Stimulated activated naive B cell treated with anti-CD40 and anti-IgM and Interleukin-4, amounts not matched to agents 10 μg/mL and 1 μg/mL and 100 μg/mL, for 72 hours (primary cell): Measurements from ENCODE around the gene LMF2.
A peak's percentile ranks its signal among the peaks of the same experiment; 100 is the strongest.

Source experiments
- ATAC-seq, 2 donors: fragments of 150-1000 bp; cut with Tn5 transposase; replicated peaks; 2 replicates each; pipeline ENCODE4 v1.10.0; 2021; ENCODE audit warnings: moderate library complexity in 1 of 2
- DNase-seq: peaks from one replicate; pipeline ENCODE4 v3.0.0; 2021
- H3K27ac Mint-ChIP-seq: one replicate; pipeline ENCODE4 v1.8.0; 2022; ENCODE audit warnings: mild to moderate bottlenecking, mixed read lengths
- H3K27me3 Mint-ChIP-seq, 2 donors: one replicate each; pipeline ENCODE4 v1.8.0; 2022; ENCODE audit warnings: mixed read lengths in 2 of 2
- H3K36me3 Mint-ChIP-seq, 2 donors: one replicate each; pipeline ENCODE4 v1.8.0; 2022; ENCODE audit warnings: mixed read lengths in 2 of 2, mild to moderate bottlenecking in 1 of 2
- H3K4me1 Mint-ChIP-seq, 2 donors: one replicate each; pipeline ENCODE4 v1.8.0; 2022; ENCODE audit warnings: mixed read lengths in 2 of 2, mild to moderate bottlenecking in 1 of 2
- H3K4me3 Mint-ChIP-seq, 2 donors: one replicate each; pipeline ENCODE4 v1.8.0; 2022; ENCODE audit warnings: mild to moderate bottlenecking in 2 of 2, mixed read lengths in 2 of 2, moderate library complexity in 1 of 2
- H3K9me3 Mint-ChIP-seq, 2 donors: one replicate each; pipeline ENCODE4 v1.8.0; 2022; ENCODE audit warnings: mixed read lengths in 2 of 2, mild to moderate bottlenecking in 1 of 2

Gene LMF2

GRCh38 chr22:50454556-50455075 lies 52.9 kb downstream of the LMF2 start:
- H3K36me3 Mint-ChIP-seq: peaks cover 62 to 65% of the 10 kb centered on the region in 2 donors
- peak overlapping the region; percentile 47 for H3K27ac Mint-ChIP-seq
- H3K4me3 Mint-ChIP-seq: no peak overlapping the region
- no peaks in the 10 kb centered on the region for H3K27me3 Mint-ChIP-seq
- ATAC-seq (no peak), DNase-seq (no peak)
- no peaks in the 10 kb centered on the region for H3K9me3 Mint-ChIP-seq
- peaks cover 16 to 27% of the 10 kb centered on the region in 2 donors for H3K4me1 Mint-ChIP-seq
